GM12873 (cell line): ENCODE results near the gene RANGRF.
A peak's percentile ranks its signal among the peaks of the same experiment; 100 is the strongest.

Experiments used
- CTCF ChIP-seq: IDR thresholded peaks from 2 replicates; pipeline ENCODE4 v1.5.1; 2012; ENCODE audit warnings: low read depth, mild to moderate bottlenecking, moderate library complexity, low read length, control low read depth; ENCODE audit not compliant: insufficient read depth; ENCODE audit errors: missing control alignments

RANGRF gene

GRCh38 chr17:8288336-8289102 is at the start of gene RANGRF:
RANGRF (plus strand) TSS chr17:8288670; CDS start chr17:8288789, 119 bp downstream.
- TF ChIP-seq CTCF, result no peak

GRCh38 chr17:8243827-8244226 is 44.6 kb upstream of the RANGRF start:
- TF ChIP-seq CTCF, result no peak

- no peak for TF ChIP-seq CTCF
These were observed 43.7 kb upstream of the RANGRF start for GRCh38 chr17:8244768-8245167.

- no peak for TF ChIP-seq CTCF
These were observed 39.5 kb upstream of the RANGRF start, which contains the start of gene PFAS for GRCh38 chr17:8248751-8249607. PFAS (plus strand) TSS chr17:8249289; CDS start chr17:8253938, 4,649 bp downstream.

GRCh38 chr17:8249621-8250500 is 38.6 kb upstream of the RANGRF start:
- no peak for TF ChIP-seq CTCF

- peak; percentile 18 for TF ChIP-seq CTCF
These were observed 34.7 kb upstream of the RANGRF start for GRCh38 chr17:8253801-8254200.
